Upper lobe of left lung (tissue), 6 donors: ENCODE data around the gene CMAS. TPM values are rescaled to one million over a fixed set of nuclear protein-coding genes. Genes with fewer than 3 reads are reported as not detected.
A peak's percentile ranks its signal among the peaks of the same experiment; 100 is the strongest.

Source experiments
- ATAC-seq, 2 donors: fragments of 200-7000 bp; cut with Tn5 transposase; one replicate each; pipeline ENCODE4 v1.9.1; 2022; ENCODE audit warnings: mild to moderate bottlenecking in 2 of 2, moderate library complexity in 2 of 2; ENCODE audit not compliant: low FRiP score in 2 of 2
- DNase-seq, 2 donors: peaks; one replicate each; pipeline ENCODE4 v3.0.0-alpha.2; 2019 to 2020
- H3K27ac ChIP-seq, 4 donors: fragments of 200-600 bp; sonication (generic); one replicate each; pipeline ENCODE4 v1.5.1; 2016 to 2019
- H3K27me3 ChIP-seq, 4 donors: fragments of 200-600 bp; sonication (generic); one replicate each; pipeline ENCODE4 v1.5.1; 2017 to 2019
- H3K36me3 ChIP-seq, 4 donors: fragments of 200-600 bp; sonication (generic); one replicate each; pipeline ENCODE4 v1.5.1; 2016 to 2019
- H3K4me1 ChIP-seq, 4 donors: fragments of 200-600 bp; sonication (generic); one replicate each; pipeline ENCODE4 v1.5.1; 2018 to 2019
- H3K4me3 ChIP-seq, 4 donors: fragments of 200-600 bp; sonication (generic); one replicate each; pipeline ENCODE4 v1.5.1; 2017 to 2019; ENCODE audit warnings: mild to moderate bottlenecking in 2 of 4, moderate library complexity in 1 of 4
- H3K9me3 ChIP-seq, 4 donors: fragments of 200-600 bp; sonication (generic); one replicate each; pipeline ENCODE4 v1.5.1; 2018 to 2019
- EP300 ChIP-seq, 4 donors: sonication (generic); formaldehyde crosslinking; IDR thresholded peaks; one replicate each; pipeline ENCODE4 v1.5.1; 2017; ENCODE audit warnings: antibody characterized with exemption in 4 of 4, control low read depth in 2 of 4
- POLR2A ChIP-seq, 4 donors: fragments of 450-650 bp; IDR thresholded peaks; one replicate each; pipeline ENCODE4 v1.5.1; 2016 to 2017; ENCODE audit warnings: antibody characterized with exemption in 4 of 4, mild to moderate bottlenecking in 2 of 4
- POLR2AphosphoS5 ChIP-seq, 2 donors: sonication (generic); formaldehyde crosslinking; IDR thresholded peaks; one replicate each; pipeline ENCODE4 v1.5.1; 2017; ENCODE audit warnings: antibody characterized with exemption in 2 of 2
- WGBS, 2 donors: methylation state at CpG; one replicate each; pipeline ENCODE4 v1.1.5; 2017 to 2018; 5-methylcytosine and 5-hydroxymethylcytosine counted together
- total RNA-seq, 6 donors: library from RNA; depleted of rRNA in 4 of 6; stranded (reverse); fragments of >200 nt in 4 of 6; gene quantifications; one replicate each; pipeline versions ENCODE4 v1.1.0 to v1.2.1, GENCODE V29; 2016 to 2021
- TF ChIP-seq, protein P1 (sequence below), 6 experiments: fragments of 450-650 bp in 4 of 6; fragments of 200-600 bp in 2 of 6; sonication (generic) in 2 of 6; IDR thresholded peaks; one replicate each; pipeline ENCODE4 v1.5.1; 2016 to 2019; ENCODE audit warnings: antibody characterized with exemption in 6 of 6
- donor health status: DM: no; HTN: no; CAD: no; lungs with moderate emphysema.
- donor health status: DM: no; HTN: yes; CAD: no; lungs with severe emphysema.

Gene CMAS
- total RNA-seq, 6 donors from 2014 or later: 13.7 to 55.2 (median 19.5) TPM

- 23 to 32% methylated on average over 6 of the region's 6 CpGs for WGBS, 2 donors
- no peak for DNase-seq
- Histone ChIP-seq H3K27ac (peak overlapping the region; percentile 81 to 94 (median 88)), H3K9me3 (no peaks in the 10 kb centered on the region), H3K27me3 (no peaks in the 10 kb centered on the region), H3K4me1 (peaks cover 0 to 22% (median 19%) of the 10 kb centered on the region in 4 donors), H3K36me3 (peaks cover 0 to 3% (median 0%) of the 10 kb centered on the region in 4 donors), H3K4me3 (peak overlapping the region; percentile 65 to 99 (median 78))
- ATAC-seq: no peak
- no peak for TF ChIP-seq POLR2AphosphoS5 (IDR thresholded peaks at IDR 0.05)
- TF ChIP-seq, protein P1, sequence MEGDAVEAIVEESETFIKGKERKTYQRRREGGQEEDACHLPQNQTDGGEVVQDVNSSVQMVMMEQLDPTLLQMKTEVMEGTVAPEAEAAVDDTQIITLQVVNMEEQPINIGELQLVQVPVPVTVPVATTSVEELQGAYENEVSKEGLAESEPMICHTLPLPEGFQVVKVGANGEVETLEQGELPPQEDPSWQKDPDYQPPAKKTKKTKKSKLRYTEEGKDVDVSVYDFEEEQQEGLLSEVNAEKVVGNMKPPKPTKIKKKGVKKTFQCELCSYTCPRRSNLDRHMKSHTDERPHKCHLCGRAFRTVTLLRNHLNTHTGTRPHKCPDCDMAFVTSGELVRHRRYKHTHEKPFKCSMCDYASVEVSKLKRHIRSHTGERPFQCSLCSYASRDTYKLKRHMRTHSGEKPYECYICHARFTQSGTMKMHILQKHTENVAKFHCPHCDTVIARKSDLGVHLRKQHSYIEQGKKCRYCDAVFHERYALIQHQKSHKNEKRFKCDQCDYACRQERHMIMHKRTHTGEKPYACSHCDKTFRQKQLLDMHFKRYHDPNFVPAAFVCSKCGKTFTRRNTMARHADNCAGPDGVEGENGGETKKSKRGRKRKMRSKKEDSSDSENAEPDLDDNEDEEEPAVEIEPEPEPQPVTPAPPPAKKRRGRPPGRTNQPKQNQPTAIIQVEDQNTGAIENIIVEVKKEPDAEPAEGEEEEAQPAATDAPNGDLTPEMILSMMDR (IDR thresholded peaks at IDR 0.05): no peak
- TF ChIP-seq POLR2A (IDR thresholded peaks at IDR 0.05): no peak
- no peak for TF ChIP-seq EP300 (IDR thresholded peaks at IDR 0.05)
Measured at GRCh38 chr12:22046968-22047390, 961 bp downstream of the CMAS start.

DNA sequence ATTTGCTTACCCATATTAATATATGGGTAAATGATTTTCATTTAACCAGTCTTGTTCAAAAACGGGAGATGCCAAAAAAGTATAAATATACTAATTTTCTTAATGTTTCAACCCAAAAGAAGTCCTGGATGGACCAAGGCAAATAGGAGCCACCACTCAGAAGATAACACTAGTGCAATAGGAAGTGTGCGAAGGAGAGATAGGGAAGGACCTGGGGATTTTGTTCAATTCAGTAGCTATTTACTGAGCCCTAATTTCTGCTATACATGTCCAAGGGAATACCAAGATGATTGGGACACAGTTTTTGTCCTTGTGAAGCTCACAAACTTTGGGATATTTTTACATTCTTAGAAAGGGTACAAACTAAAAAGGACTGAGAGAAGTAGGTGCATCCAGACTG, 1.5 kb downstream of the CMAS start:
- H3K4me1 ChIP-seq: peaks cover 0 to 22% (median 19%) of the 10 kb centered on the region in 4 donors

GRCh38 chr12:22048351-22049041, 2.5 kb downstream of the CMAS start:
- ATAC-seq (no peak), DNase-seq (no peak)

More for the DNA sequence above, 1.5 kb downstream of the CMAS start:
- 72 to 78% methylated on average over 2 of the region's 2 CpGs for WGBS, 2 donors
- DNase-seq: no peak
- Histone ChIP-seq H3K27ac (peak overlapping the region in 1 of 4 donors; percentile 94), H3K9me3 (no peaks in the 10 kb centered on the region), H3K36me3 (peaks cover 0 to 3% (median 0%) of the 10 kb centered on the region in 4 donors), H3K4me3 (no peak overlapping the region), H3K27me3 (no peaks in the 10 kb centered on the region)
- no peak for ATAC-seq
- TF ChIP-seq POLR2AphosphoS5 (IDR thresholded peaks at IDR 0.05) (no peak), POLR2A (IDR thresholded peaks at IDR 0.05) (no peak), EP300 (IDR thresholded peaks at IDR 0.05) (no peak)
- TF ChIP-seq, protein P1 (IDR thresholded peaks at IDR 0.05): no peak

GRCh38 chr12:22050078-22050477, 4.1 kb downstream of the CMAS start:
- WGBS, 2 donors: 90% methylated on average over 4 of the region's 4 CpGs
- no peaks in the 10 kb centered on the region for H3K27me3 ChIP-seq
- no peak for DNase-seq
- ATAC-seq: no peak
- TF ChIP-seq EP300 (IDR thresholded peaks at IDR 0.05): no peak
- no peak for TF ChIP-seq POLR2AphosphoS5 (IDR thresholded peaks at IDR 0.05)
- TF ChIP-seq, protein P1 (IDR thresholded peaks at IDR 0.05): no peak
- TF ChIP-seq POLR2A (IDR thresholded peaks at IDR 0.05): no peak
- H3K4me3 ChIP-seq: no peak overlapping the region
- H3K27ac ChIP-seq: no peak overlapping the region
- H3K9me3 ChIP-seq: no peaks in the 10 kb centered on the region
- H3K4me1 ChIP-seq: peaks cover 0 to 22% (median 19%) of the 10 kb centered on the region in 4 donors
- peaks cover 0 to 5% (median 0%) of the 10 kb centered on the region in 4 donors for H3K36me3 ChIP-seq

More at GRCh38 chr12:22048351-22049041, 2.5 kb downstream of the CMAS start:
- TF ChIP-seq EP300 (IDR thresholded peaks at IDR 0.05) (no peak), POLR2A (IDR thresholded peaks at IDR 0.05) (no peak), POLR2AphosphoS5 (IDR thresholded peaks at IDR 0.05) (no peak)
- TF ChIP-seq, protein P1 (IDR thresholded peaks at IDR 0.05): no peak
- Histone ChIP-seq H3K27ac (no peak overlapping the region), H3K27me3 (no peaks in the 10 kb centered on the region), H3K9me3 (no peaks in the 10 kb centered on the region), H3K4me1 (peaks cover 0 to 22% (median 19%) of the 10 kb centered on the region in 4 donors), H3K36me3 (peaks cover 0 to 3% (median 0%) of the 10 kb centered on the region in 4 donors), H3K4me3 (no peak overlapping the region)
- WGBS, 2 donors: 74 to 83% methylated on average over 4 of the region's 4 CpGs
